Fibroblast of lung (primary cell): ENCODE data around the gene GAS7.

Experiments used
- CTCF ChIP-seq, 2 donors: IDR thresholded peaks in 1 of 2; conservative IDR thresholded peaks in 1 of 2; 1 replicate in 1 of 2; 2 replicates in 1 of 2; pipeline ENCODE4 v1.5.1; 2011 to 2012; ENCODE audit warnings: low read length in 2 of 2, control low read depth in 1 of 2, inconsistent platforms in 1 of 2, low read depth in 1 of 2, mild to moderate bottlenecking in 1 of 2
- EZH2 ChIP-seq: IDR thresholded peaks from 2 replicates; pipeline ENCODE4 v1.5.1; 2012; ENCODE audit warnings: low read length, control low read depth, mild to moderate bottlenecking; ENCODE audit errors: missing control alignments

- TF ChIP-seq CTCF (conservative IDR thresholded peaks at IDR 0.05 in 1 of 2, IDR thresholded peaks at IDR 0.05 in 1 of 2; ENCODE audit: low read depth in 1 of 2, low read length in 2 of 2) (no peak), EZH2 (no peak)
Measured at GRCh38 chr17:10233161-10233560, 34.8 kb upstream of the GAS7 start.
